ENCODE measurements around the gene DNAH17.

The DNAH17 gene

DNA sequence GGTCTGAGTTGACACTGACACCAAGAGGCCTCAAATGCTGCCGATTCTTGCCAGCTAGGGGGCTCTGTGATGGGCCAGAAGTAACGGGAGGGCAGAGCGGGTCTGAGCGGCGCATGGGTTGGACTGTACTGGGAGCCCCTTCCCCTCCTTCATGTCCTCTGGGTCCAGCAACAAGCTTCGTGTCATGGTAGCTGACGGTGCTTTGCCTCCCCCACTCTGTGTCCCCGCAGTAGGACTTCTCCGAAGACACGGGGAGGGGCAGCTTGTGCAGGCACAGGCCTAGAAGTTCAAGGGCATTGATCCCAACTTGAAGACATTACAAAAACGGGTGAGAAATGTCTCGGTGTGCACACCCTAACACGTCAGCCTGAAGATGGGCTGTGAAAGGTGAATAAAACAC is 39.8 kb upstream of the DNAH17 start:
- no peak overlapping the region for H3K4me3 ChIP-seq (ENCODE audit: low read depth, low read length)
- H3K9me3 ChIP-seq (ENCODE audit: severe bottlenecking) = peaks cover 20% of the 10 kb centered on the region
- H3K36me3 ChIP-seq = no peaks in the 10 kb centered on the region
- no peak for DNase-seq
- no peaks in the 10 kb centered on the region for H3K27me3 ChIP-seq (ENCODE audit: insufficient read depth, low read depth, severe bottlenecking)
- TF ChIP-seq CTCF (IDR thresholded peaks at IDR 0.05; ENCODE audit: low read depth, low read length) = no peak
- H3K27ac ChIP-seq = peak overlapping the region; percentile 25; the same call in 1 of the 2 replicates

- H3K36me3 ChIP-seq = no peaks in the 10 kb centered on the region
- TF ChIP-seq CTCF (IDR thresholded peaks at IDR 0.05; ENCODE audit: low read depth, low read length) = no peak
Measured at GRCh38 chr17:78615631-78616030, 38.4 kb upstream of the DNAH17 start.

GRCh38 chr17:78613416-78613815 is 36.2 kb upstream of the DNAH17 start:
- no peaks in the 10 kb centered on the region for H3K36me3 ChIP-seq
- DNase-seq = no peak
- H3K27ac ChIP-seq = no peak overlapping the region
- H3K27me3 ChIP-seq (ENCODE audit: insufficient read depth, low read depth, severe bottlenecking) = no peaks in the 10 kb centered on the region
- no peak for TF ChIP-seq CTCF (IDR thresholded peaks at IDR 0.05; ENCODE audit: low read depth, low read length)
- H3K4me3 ChIP-seq (ENCODE audit: low read depth, low read length) = no peak overlapping the region
- H3K9me3 ChIP-seq (ENCODE audit: severe bottlenecking) = peaks cover 6% of the 10 kb centered on the region

More at GRCh38 chr17:78615631-78616030, 38.4 kb upstream of the DNAH17 start:
- no peak for DNase-seq
- Histone ChIP-seq H3K27ac (no peak overlapping the region), H3K27me3 (ENCODE audit: insufficient read depth, low read depth, severe bottlenecking) (no peaks in the 10 kb centered on the region), H3K9me3 (ENCODE audit: severe bottlenecking) (peaks cover 20% of the 10 kb centered on the region), H3K4me3 (ENCODE audit: low read depth, low read length) (no peak overlapping the region)

GRCh38 chr17:78611607-78612006 is 34.4 kb upstream of the DNAH17 start:
- no peaks in the 10 kb centered on the region for H3K9me3 ChIP-seq (ENCODE audit: severe bottlenecking)
- H3K27ac ChIP-seq = no peak overlapping the region
- DNase-seq = no peak
- H3K27me3 ChIP-seq (ENCODE audit: insufficient read depth, low read depth, severe bottlenecking) = no peaks in the 10 kb centered on the region
- TF ChIP-seq CTCF (IDR thresholded peaks at IDR 0.05; ENCODE audit: low read depth, low read length) = no peak
- no peak overlapping the region for H3K4me3 ChIP-seq (ENCODE audit: low read depth, low read length)
- H3K36me3 ChIP-seq = no peaks in the 10 kb centered on the region

- H3K36me3 ChIP-seq = no peaks in the 10 kb centered on the region
- DNase-seq = no peak
- H3K27me3 ChIP-seq (ENCODE audit: insufficient read depth, low read depth, severe bottlenecking) = no peaks in the 10 kb centered on the region
- no peak overlapping the region for H3K4me3 ChIP-seq (ENCODE audit: low read depth, low read length)
- no peaks in the 10 kb centered on the region for H3K9me3 ChIP-seq (ENCODE audit: severe bottlenecking)
- no peak for TF ChIP-seq CTCF (IDR thresholded peaks at IDR 0.05; ENCODE audit: low read depth, low read length)
- H3K27ac ChIP-seq = no peak overlapping the region
Measured at GRCh38 chr17:78610951-78611511, 33.8 kb upstream of the DNAH17 start.

DNA sequence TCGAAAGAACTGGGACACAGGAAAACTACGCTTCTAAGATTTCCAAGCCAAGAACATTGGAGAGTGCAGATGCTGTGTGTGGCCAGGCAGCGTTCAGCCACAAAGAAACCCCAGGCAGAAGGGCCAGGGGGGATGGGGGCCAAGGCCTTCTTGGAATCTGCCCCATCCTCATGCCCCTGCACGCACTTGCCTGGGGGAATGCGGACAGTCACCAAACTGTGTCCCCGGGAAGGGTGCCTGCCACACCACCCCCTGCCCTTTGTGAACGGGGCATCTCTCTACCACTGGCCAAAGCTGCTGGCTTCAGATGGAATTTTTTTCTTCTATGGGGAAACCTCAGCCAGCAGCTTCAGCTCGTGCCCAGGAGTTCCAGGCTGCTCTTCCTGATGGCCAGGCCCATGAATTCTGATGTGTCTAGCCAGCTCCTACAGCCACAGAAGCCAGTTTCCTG is 32.0 kb upstream of the DNAH17 start:
- H3K36me3 ChIP-seq = no peaks in the 10 kb centered on the region
- no peak for TF ChIP-seq CTCF (IDR thresholded peaks at IDR 0.05; ENCODE audit: low read depth, low read length)
- H3K27me3 ChIP-seq (ENCODE audit: insufficient read depth, low read depth, severe bottlenecking) = no peaks in the 10 kb centered on the region
- H3K27ac ChIP-seq = no peak overlapping the region
- no peak for DNase-seq
- no peaks in the 10 kb centered on the region for H3K9me3 ChIP-seq (ENCODE audit: severe bottlenecking)
- H3K4me3 ChIP-seq (ENCODE audit: low read depth, low read length) = no peak overlapping the region

Measured in WERI-Rb-1 (cell line).